T-helper 1 cell treated with Interleukin-12 subunit alpha and Interleukin-12 subunit beta and Interleukin-4 antibody, amounts not matched to agents 30 μg/mL and 1 μg/mL, for 36 hours (primary cell): Measurements from ENCODE around the gene GAB3.
"Not testable (repeated sequence)": the region's sequence is repeated elsewhere in the genome, so short reads cannot be mapped to it uniquely, and the experiment has no call there.

Experiments used
- H3K27ac Mint-ChIP-seq: one replicate; pipeline ENCODE4 v1.8.0; 2021; ENCODE audit warnings: mild to moderate bottlenecking, mixed read lengths
- H3K27me3 Mint-ChIP-seq: one replicate; pipeline ENCODE4 v1.8.0; 2021; ENCODE audit warnings: low read depth, mixed read lengths
- H3K36me3 Mint-ChIP-seq: one replicate; pipeline ENCODE4 v1.8.0; 2021; ENCODE audit warnings: low read depth, mixed read lengths
- H3K4me1 Mint-ChIP-seq: one replicate; pipeline ENCODE4 v1.8.0; 2021; ENCODE audit warnings: low read depth, mixed read lengths
- H3K4me3 Mint-ChIP-seq: one replicate; pipeline ENCODE4 v1.8.0; 2021; ENCODE audit warnings: mild to moderate bottlenecking, moderate library complexity, mixed read lengths
- H3K9me3 Mint-ChIP-seq: one replicate; pipeline ENCODE4 v1.8.0; 2021; ENCODE audit warnings: mixed read lengths

GAB3 gene

GRCh38 chrX:154661899-154662298, 89.0 kb downstream of the GAB3 start:
- no peaks in the 10 kb centered on the region for H3K27me3 Mint-ChIP-seq
- H3K4me1 Mint-ChIP-seq, result peaks cover 5% of the 10 kb centered on the region
- peaks cover 16% of the 10 kb centered on the region for H3K9me3 Mint-ChIP-seq
- no peak overlapping the region for H3K27ac Mint-ChIP-seq
- no peak overlapping the region for H3K4me3 Mint-ChIP-seq
- peaks cover 3% of the 10 kb centered on the region for H3K36me3 Mint-ChIP-seq

GRCh38 chrX:154661170-154661569, 89.7 kb downstream of the GAB3 start:
- no peaks in the 10 kb centered on the region for H3K27me3 Mint-ChIP-seq
- H3K27ac Mint-ChIP-seq, result no peak overlapping the region
- H3K4me3 Mint-ChIP-seq, result no peak overlapping the region
- H3K9me3 Mint-ChIP-seq, result peaks cover 16% of the 10 kb centered on the region
- peaks cover 5% of the 10 kb centered on the region for H3K4me1 Mint-ChIP-seq
- H3K36me3 Mint-ChIP-seq, result peaks cover 3% of the 10 kb centered on the region

DNA sequence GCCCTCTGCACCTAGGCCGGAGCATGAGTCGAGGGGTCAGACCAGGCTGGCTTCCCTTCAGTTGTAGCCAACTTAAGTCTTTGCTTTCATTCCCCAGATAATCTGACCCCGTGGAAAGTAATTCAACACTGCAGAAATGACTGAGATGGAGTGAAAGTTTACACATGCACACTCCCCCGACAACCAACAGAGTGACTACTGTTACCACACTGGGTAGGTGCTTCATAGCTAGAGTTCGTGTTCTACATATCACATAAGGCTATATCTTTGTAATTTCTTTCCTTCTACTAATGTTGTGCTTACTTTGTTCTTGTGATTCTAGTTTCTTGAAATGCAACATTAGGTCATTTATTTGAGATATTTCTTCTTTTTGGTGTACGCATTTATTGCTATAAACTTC, 90.3 kb downstream of the GAB3 start:
- peaks cover 3% of the 10 kb centered on the region for H3K36me3 Mint-ChIP-seq
- H3K9me3 Mint-ChIP-seq, result peaks cover 16% of the 10 kb centered on the region
- H3K4me1 Mint-ChIP-seq, result peaks cover 3% of the 10 kb centered on the region
- H3K27ac Mint-ChIP-seq, result no peak overlapping the region
- no peaks in the 10 kb centered on the region for H3K27me3 Mint-ChIP-seq
- H3K4me3 Mint-ChIP-seq, result no peak overlapping the region

- H3K27ac Mint-ChIP-seq, result no peak overlapping the region
- H3K9me3 Mint-ChIP-seq, result peaks cover 11% of the 10 kb centered on the region
- H3K4me3 Mint-ChIP-seq, result no peak overlapping the region
- H3K4me1 Mint-ChIP-seq, result peaks cover 3% of the 10 kb centered on the region
- peaks cover 3% of the 10 kb centered on the region for H3K36me3 Mint-ChIP-seq
- no peaks in the 10 kb centered on the region for H3K27me3 Mint-ChIP-seq
Observed at GRCh38 chrX:154658957-154659356, 91.9 kb downstream of the GAB3 start.

GRCh38 chrX:154658187-154658586, 92.7 kb downstream of the GAB3 start:
- H3K4me1 Mint-ChIP-seq, result peaks cover 3% of the 10 kb centered on the region
- no peak overlapping the region for H3K27ac Mint-ChIP-seq
- no peak overlapping the region for H3K4me3 Mint-ChIP-seq
- H3K9me3 Mint-ChIP-seq, result peaks cover 5% of the 10 kb centered on the region
- H3K27me3 Mint-ChIP-seq, result no peaks in the 10 kb centered on the region
- H3K36me3 Mint-ChIP-seq, result peaks cover 3% of the 10 kb centered on the region

GRCh38 chrX:154657226-154657805, 93.6 kb downstream of the GAB3 start:
- Mint-ChIP-seq H3K9me3 (no peaks in the 10 kb centered on the region), H3K4me3 (no peak overlapping the region), H3K27ac (no peak overlapping the region), H3K4me1 (peaks cover 3% of the 10 kb centered on the region), H3K36me3 (peaks cover 3% of the 10 kb centered on the region), H3K27me3 (no peaks in the 10 kb centered on the region)

DNA sequence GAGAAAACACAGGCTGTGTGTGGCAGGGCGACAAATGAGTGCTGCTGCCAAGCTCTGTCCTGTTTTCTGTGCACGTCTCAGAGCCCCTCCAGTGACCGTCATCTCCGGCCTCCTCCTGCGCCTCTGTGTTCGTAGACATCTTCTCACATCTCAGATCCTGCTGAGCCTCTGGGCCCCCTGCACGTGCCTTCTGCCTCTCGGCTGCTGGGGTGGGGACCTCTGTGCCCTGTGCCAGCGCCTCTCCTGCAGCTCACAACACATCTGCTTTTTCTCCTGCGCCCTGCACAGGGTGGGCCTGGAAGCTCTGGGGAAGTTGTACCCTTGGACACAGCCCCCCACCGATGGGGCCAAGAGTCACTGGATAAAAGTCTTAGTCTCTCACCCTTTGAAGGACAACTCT, 95.1 kb downstream of the GAB3 start:
- Mint-ChIP-seq H3K27ac (no peak overlapping the region), H3K9me3 (no peaks in the 10 kb centered on the region), H3K4me3 (no peak overlapping the region), H3K36me3 (no peaks in the 10 kb centered on the region), H3K27me3 (no peaks in the 10 kb centered on the region), H3K4me1 (no peaks in the 10 kb centered on the region)

DNA sequence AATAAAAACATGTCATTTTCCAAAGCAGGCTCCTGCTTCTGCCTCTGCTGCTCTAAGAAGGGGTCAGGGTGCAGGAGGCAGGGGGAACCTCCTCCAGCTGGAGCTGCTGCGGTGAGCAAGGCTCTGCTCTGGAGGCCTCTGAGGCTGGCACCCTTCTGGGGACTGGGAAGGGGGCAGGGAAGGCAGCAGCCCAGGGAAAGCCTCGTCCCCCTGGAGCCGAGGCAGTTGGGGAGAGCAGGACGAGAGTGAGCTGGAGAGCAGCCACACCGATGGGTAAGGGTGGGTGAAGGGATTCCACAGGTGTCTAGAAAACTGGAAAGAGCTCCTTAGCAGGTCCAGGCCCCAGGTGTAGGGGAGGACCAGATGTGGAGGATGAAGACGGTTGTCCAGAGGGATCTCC, 95.5 kb downstream of the GAB3 start:
- Mint-ChIP-seq H3K9me3 (no peaks in the 10 kb centered on the region), H3K4me3 (no peak overlapping the region), H3K27ac (no peak overlapping the region), H3K4me1 (no peaks in the 10 kb centered on the region), H3K36me3 (no peaks in the 10 kb centered on the region), H3K27me3 (no peaks in the 10 kb centered on the region)

DNA sequence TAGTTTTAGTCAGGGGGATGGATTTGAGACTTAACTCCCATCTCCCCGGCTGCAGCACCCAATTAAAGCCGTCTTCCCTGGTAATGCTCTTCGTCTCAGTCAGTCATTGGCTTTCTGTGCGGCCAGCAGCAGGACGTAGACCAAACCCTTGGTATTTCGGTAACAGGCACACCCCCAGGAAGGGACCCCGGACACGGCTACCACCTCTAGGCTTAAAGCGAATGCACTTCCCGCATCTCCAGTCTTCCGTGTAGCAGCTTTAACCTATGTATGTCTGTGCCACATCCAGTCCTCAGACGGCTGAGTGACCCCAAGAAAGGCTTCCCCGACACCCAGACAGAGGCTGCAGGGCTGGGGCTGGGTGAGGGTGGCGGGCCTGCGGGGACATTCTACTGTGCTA, 96.0 kb downstream of the GAB3 start:
- Mint-ChIP-seq H3K4me1 (no peaks in the 10 kb centered on the region), H3K27me3 (no peaks in the 10 kb centered on the region), H3K27ac (no peak overlapping the region), H3K36me3 (no peaks in the 10 kb centered on the region), H3K4me3 (no peak overlapping the region), H3K9me3 (no peaks in the 10 kb centered on the region)

DNA sequence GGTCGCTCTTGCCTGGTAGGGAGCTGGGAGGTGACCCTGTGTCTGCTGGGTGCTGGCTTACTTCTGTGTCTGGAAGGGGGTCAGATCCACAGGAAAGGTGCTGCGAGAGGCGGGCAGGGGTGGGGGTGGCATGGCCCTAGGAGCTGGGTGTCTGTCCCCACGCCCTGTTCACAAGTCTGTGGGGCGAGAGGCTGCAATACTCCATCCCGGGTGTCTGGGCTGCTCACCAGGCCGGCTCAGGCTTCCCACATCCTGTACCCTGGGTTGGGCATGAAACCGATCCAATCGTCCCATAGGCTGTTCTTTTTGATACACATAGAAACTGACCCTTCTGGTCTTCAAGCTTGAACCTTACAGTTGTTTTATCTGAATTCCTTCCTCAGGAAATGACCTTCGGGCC, 96.5 kb downstream of the GAB3 start:
- Mint-ChIP-seq H3K4me1 (no peaks in the 10 kb centered on the region), H3K4me3 (no peak overlapping the region), H3K36me3 (no peaks in the 10 kb centered on the region), H3K9me3 (no peaks in the 10 kb centered on the region), H3K27ac (no peak overlapping the region), H3K27me3 (no peaks in the 10 kb centered on the region)

DNA sequence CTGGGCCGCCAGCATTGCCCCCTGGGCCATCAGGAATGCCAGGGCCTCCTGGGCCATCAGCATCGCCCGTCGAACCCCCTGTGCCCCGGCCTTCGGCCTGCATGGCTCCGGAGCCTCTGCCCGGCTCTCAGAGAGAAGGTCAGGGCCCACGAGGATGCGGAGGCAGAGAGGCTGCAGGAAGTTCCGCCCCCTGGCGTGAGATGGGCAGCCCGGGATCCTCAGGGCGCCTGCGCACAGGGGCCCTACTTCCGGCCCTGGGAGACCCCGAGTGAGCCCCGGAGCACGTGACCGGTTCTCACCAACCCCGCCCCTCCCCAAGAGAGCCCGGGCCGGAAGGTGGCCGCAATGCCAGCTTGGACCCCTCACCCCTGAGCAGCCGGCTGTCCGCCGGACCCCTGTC, 97.5 kb downstream of the GAB3 start, which contains the start of gene CTAG2:
TSS of gene CTAG2 (minus strand) at position 167 of the 400 bp plus-strand sequence. CDS start at position 103, 64 bp downstream.
- H3K4me3 Mint-ChIP-seq, H3K36me3 Mint-ChIP-seq, H3K27ac Mint-ChIP-seq, H3K27me3 Mint-ChIP-seq, H3K9me3 Mint-ChIP-seq, H3K4me1 Mint-ChIP-seq: not testable (repeated sequence)

GRCh38 chrX:154653048-154653401, 97.9 kb downstream of the GAB3 start:
- Mint-ChIP-seq H3K36me3 (no peaks in the 10 kb centered on the region), H3K9me3 (no peaks in the 10 kb centered on the region), H3K4me1 (no peaks in the 10 kb centered on the region), H3K4me3 (no peak overlapping the region), H3K27me3 (no peaks in the 10 kb centered on the region), H3K27ac (no peak overlapping the region)

DNA sequence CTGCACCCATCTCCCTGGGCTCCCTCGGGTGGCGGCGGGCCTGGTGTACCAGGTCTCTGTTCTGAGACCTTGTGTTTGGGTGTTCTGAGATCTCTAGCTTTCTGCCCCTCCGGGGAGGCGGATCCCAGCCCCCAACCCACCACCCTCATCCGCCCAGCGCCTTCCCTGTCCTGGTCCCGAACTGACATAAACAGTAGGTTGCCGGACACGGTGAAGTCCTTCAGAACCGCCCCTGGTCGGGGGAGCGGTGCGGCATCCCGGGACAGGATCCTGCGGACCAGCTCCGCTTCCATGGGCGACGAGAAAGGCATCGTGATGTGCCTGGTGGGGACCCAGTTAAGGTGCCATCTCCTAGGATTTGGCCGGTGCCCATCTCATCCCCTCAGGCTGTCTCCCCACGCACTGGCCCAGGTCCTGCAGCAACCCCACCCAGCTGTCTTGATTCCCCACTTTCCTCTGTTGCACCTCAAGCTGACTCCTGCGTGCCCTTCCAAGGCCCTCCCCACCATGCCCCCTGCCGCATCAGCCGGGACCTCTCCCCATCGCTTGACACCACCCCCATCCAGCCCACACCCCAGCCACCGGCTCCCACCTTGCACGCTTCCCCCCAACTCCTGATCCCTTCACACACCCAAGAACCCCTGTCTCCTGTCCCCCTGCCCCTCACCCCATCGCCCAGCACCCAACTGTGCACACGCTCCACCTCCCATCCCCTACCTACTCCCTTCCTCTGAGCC, 98.4 kb downstream of the GAB3 start:
- H3K4me3 Mint-ChIP-seq, result no peak overlapping the region
- H3K36me3 Mint-ChIP-seq, result no peaks in the 10 kb centered on the region
- H3K4me1 Mint-ChIP-seq, result no peaks in the 10 kb centered on the region
- no peak overlapping the region for H3K27ac Mint-ChIP-seq
- H3K27me3 Mint-ChIP-seq, result no peaks in the 10 kb centered on the region
- H3K9me3 Mint-ChIP-seq, result no peaks in the 10 kb centered on the region

GRCh38 chrX:154650221-154650510, 100.7 kb downstream of the GAB3 start:
- Mint-ChIP-seq H3K4me1 (no peaks in the 10 kb centered on the region), H3K4me3 (no peak overlapping the region)

GRCh38 chrX:154649503-154650220, 101.2 kb downstream of the GAB3 start:
- Mint-ChIP-seq H3K36me3 (no peaks in the 10 kb centered on the region), H3K27me3 (no peaks in the 10 kb centered on the region), H3K4me3 (no peak overlapping the region), H3K27ac (no peak overlapping the region), H3K4me1 (no peaks in the 10 kb centered on the region), H3K9me3 (no peaks in the 10 kb centered on the region)

More at GRCh38 chrX:154650221-154650510, 100.7 kb downstream of the GAB3 start:
- H3K27me3 Mint-ChIP-seq, result no peaks in the 10 kb centered on the region
- H3K27ac Mint-ChIP-seq, result no peak overlapping the region
- H3K36me3 Mint-ChIP-seq, result no peaks in the 10 kb centered on the region
- no peaks in the 10 kb centered on the region for H3K9me3 Mint-ChIP-seq
